Fibroblast of the aortic adventitia (primary cell): Measurements from ENCODE around the gene FBXO46. TPM values are rescaled to one million over a fixed set of nuclear protein-coding genes. Genes with fewer than 3 reads are reported as not detected.
A peak's percentile ranks its signal among the peaks of the same experiment; 100 is the strongest.
"Not testable (repeated sequence)": the region's sequence is repeated elsewhere in the genome, so short reads cannot be mapped to it uniquely, and the experiment has no call there.

Experiments used
- DNase-seq: peaks from one replicate; pipeline ENCODE4 v3.0.0-alpha.2; 2010; ENCODE audit warnings: low read depth
- H3K4me3 ChIP-seq: 2 replicates; pipeline ENCODE4 v1.5.1; 2011; ENCODE audit warnings: low read depth, mild to moderate bottlenecking, control low read depth, low read length, moderate library complexity
- CTCF ChIP-seq: IDR thresholded peaks from 2 replicates; pipeline ENCODE4 v1.5.1; 2011; ENCODE audit warnings: mild to moderate bottlenecking, low read length, control low read depth, inconsistent platforms; ENCODE audit not compliant: insufficient read depth
- total RNA-seq: library from RNA; depleted of rRNA; stranded (reverse); fragments of >200 nt; gene quantifications from 2 replicates; pipeline ENCODE4 v1.2.3, GENCODE V29; 2012; ENCODE audit warnings: low replicate concordance

FBXO46 gene
- total RNA-seq, 1 donor: 6.6 TPM

DNA sequence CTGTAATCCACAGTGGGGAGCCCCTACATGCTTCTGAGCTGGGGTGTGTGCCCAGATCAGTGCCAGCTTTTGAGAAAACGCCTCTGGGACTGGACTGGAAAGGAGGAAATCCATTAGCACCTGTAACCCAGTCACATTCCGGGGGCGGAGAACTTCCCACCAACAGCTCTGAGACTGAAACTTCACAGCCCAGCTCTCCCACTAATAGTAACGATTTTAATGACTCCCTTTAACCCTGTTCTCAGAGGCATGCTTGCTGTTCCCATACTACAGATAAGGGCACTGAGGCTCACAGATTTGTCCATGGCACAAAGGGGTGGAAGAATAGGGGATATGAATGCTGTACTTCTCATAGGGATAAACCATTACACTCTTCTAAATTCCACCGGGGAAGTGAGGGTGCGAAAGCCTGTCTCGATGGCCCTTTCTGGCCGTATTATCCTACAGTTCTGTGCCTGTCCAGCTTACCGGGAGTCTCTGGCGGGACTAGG, 851 bp downstream of the FBXO46 start:
- peak overlapping the region; percentile 95 for H3K4me3 ChIP-seq
- TF ChIP-seq CTCF: no peak
- no peak for DNase-seq

DNA sequence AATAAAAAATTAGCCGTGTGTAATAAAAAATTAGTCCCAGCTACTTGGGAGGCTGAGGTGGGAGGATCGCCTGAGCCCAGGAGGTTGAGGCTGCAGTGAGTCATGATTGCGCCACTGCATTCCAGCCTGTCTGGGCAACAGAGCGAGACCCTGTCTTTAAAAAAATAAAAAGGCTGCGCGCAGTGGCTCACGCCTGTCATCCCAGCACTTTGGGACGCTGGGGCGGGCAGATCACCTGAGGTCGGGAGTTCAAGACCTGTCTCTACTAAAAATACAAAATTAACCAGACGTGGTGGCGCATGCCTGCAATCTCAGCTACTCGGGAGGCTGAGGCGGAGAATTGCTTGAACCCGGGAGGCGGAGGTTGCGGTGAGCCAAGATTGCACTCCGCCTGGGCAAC, 2.0 kb downstream of the FBXO46 start:
- not testable (repeated sequence) for H3K4me3 ChIP-seq, DNase-seq

DNA sequence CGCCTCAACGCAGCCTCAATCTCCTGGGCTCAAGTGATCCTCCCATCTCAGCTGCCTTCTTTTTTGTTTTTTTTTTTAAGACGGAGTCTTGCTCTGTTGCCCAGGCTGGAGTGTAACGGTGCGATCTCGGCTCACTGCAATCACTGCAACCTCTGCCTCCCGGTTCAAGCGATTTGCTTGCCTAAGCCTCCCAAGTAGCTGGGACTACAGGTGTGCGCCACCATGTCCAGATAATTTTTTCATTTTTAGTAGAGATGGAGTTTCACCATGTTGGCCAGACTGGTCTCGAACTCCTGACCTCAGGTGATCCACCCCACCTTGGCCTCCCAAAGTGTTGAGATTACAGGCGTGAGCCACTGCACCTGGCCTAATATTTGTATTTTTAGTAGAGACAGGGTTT, 10.6 kb downstream of the FBXO46 start:
- not testable (repeated sequence) for H3K4me3 ChIP-seq, DNase-seq

DNA sequence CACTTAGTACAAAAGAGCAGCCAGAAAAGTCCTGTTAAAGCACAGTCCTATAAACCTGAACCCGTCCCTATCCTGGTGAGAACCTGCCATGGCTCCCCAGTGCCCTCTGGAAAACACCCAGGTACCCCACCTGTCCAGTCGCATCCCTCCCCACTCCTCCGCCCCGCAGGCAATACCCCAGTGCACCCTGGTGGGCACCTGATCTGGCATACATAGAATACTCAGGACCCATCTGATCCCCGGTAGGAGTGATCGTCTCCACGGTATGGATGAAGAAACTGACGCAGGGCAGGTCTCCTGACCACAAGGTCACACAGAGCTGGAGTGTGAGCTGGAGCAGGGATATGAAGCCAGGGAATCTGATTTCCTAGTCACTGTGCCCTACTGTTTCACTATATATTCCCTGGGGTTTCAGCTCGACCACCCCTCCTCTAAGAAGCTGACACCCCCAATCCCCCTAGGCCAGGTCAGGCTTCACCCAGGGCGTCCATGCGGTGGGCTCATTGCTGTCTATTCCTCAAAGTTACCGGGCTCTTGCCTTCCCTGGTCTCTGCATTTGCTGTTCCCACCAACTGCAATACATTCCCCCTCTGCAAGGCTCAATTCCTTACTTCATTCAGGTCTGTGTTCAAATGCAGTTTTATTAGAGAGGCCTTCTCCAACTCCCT, 12.6 kb downstream of the FBXO46 start:
- DNase-seq: no peak
- H3K4me3 ChIP-seq: peak overlapping the region; percentile 70
- TF ChIP-seq CTCF: no peak

DNA sequence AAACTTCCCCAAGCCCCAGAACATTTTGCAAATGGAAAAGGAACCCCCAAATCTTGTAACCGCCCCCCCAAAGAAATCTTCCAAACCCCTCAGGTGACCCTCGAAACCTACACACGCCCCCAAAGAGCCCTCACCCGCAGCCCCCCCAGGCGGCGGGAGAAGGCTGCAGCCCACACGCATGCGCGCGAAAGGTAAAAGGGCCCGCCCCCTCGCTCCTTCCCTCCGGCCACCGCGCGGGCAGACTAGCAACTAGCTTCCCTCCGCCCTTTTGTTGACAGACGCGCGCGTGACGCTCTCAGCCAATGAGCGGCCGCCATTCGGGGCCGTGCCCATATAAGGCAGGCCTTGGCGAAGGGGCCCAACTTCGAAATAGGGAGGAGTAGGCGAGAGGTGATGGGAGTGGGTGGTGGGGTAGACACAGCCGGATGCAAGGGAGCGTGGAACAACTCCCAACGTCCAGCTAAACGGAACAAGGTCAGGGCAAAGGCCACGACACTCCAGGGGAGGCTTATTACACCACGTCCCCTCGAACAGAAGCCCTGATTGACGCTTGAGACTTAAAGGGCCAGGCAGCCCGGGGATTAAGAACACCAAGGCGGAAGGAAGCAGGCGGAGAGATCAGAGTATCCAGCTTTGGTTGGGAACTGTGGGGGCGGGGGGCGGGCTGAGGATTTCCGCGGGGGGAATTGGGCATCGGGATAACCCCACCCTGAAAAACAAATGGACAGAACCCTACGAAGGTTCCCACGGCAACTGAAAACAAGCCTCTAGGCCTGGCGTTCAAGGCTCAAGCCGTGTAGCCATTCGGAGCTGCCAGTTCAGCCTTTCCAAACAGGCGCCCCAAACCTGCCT, 13.3 kb downstream of the FBXO46 start:
- peak; percentile 34 for TF ChIP-seq CTCF
- H3K4me3 ChIP-seq: peak overlapping the region; percentile 88
- peak; percentile 98 for DNase-seq

- H3K4me3 ChIP-seq: peak overlapping the region; percentile 88
- TF ChIP-seq CTCF: no peak
- peak; percentile 32 for DNase-seq
These were observed 14.2 kb downstream of the FBXO46 start for GRCh38 chr19:45716359-45717130.

DNA sequence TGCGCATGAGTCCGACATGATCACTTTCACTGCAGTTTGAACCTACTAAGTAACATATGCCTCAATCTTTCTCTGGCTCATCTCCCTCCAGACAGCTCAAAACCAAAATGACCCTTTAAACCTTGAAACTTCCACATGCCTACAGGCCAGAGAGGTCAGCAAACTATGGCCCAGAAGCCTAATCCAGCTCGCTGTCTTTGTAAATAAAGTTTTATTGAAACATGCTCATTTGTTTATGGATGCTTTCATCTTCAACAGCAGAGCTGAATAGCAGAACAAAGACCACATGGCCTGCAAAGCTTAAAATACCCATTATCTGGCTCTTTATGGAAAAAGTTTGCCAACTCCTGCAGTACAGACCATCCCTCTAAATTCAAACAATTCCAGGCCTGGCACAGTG, 15.6 kb downstream of the FBXO46 start:
- no peak overlapping the region for H3K4me3 ChIP-seq
- no peak for TF ChIP-seq CTCF
- no peak for DNase-seq
